Muscle of leg (tissue), 11 donors: ENCODE data around the gene HBG1. TPM values are rescaled to one million over a fixed set of nuclear protein-coding genes. Genes with fewer than 3 reads are reported as not detected.
"Not testable (repeated sequence)": the region's sequence is repeated elsewhere in the genome, so short reads cannot be mapped to it uniquely, and the experiment has no call there.

ENCODE experiments used
- DNase-seq: peaks from one replicate; pipeline ENCODE4 v3.0.0; 2013
- H3K27ac ChIP-seq: one replicate; pipeline ENCODE4 v1.5.1; 2013; ENCODE audit warnings: mild to moderate bottlenecking, low read length, control low read depth
- H3K27me3 ChIP-seq: one replicate; pipeline ENCODE4 v1.6.1; 2013; ENCODE audit warnings: low read length; ENCODE audit not compliant: control insufficient read depth, insufficient read depth
- H3K36me3 ChIP-seq: one replicate; pipeline ENCODE4 v1.6.1; 2013; ENCODE audit warnings: low read length; ENCODE audit not compliant: control insufficient read depth, insufficient read depth
- H3K4me1 ChIP-seq: one replicate; pipeline ENCODE4 v1.6.1; 2013; ENCODE audit warnings: low read length; ENCODE audit not compliant: control insufficient read depth, insufficient read depth
- H3K4me3 ChIP-seq: one replicate; pipeline ENCODE4 v1.5.1; 2013; ENCODE audit warnings: low read length, control low read depth
- H3K9me3 ChIP-seq: replicated peaks from 2 replicates; pipeline ENCODE4 v1.6.1; 2013; ENCODE audit warnings: low read depth, low read length; ENCODE audit not compliant: control insufficient read depth
- WGBS: methylation state at CpG from one replicate; pipeline ENCODE4 v1.1.5; 2013; ENCODE audit warnings: missing lambda C conversion rate; ENCODE audit not compliant: insufficient coverage; 5-methylcytosine and 5-hydroxymethylcytosine counted together
- polyA plus RNA-seq, 8 donors: library from polyadenylated mRNA; unstranded; fragments of 120-200 nt; gene quantifications; one replicate each; pipeline versions ENCODE4 v1.2.1 to v1.2.3, GENCODE V29; 2013; ENCODE audit warnings: inconsistent platforms in 1 of 8, low replicate concordance in 1 of 8; ENCODE audit not compliant: insufficient read length in 8 of 8, insufficient read depth in 1 of 8
- total RNA-seq: library from RNA; stranded (reverse); fragments of 120-200 nt; gene quantifications from one replicate; pipeline ENCODE4 v1.2.4, GENCODE V29; 2013

The HBG1 gene
- total and polyA plus RNA-seq, 9 donors: 12.5 to 3,398 (median 25.8) TPM

DNA sequence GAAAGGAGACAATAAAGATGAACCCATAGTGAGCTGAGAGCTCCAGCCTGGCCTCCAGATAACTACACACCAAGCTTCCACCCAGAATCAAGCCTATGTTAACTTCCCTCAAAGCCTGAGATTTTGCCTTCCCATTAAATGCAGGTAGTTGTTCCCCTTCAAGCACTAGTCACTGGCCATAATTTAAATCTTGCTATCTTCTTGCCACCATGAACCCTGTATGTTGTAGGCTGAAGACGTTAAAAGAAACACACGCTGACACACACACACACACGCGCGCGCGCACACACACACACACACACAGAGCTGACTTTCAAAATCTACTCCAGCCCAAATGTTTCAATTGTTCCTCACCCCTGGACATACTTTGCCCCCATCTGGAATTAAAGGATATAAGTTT lies 1.2 kb downstream of the HBG1 start:
- no CpG with 5 or more reads among the region's 7 CpGs for WGBS
- not testable (repeated sequence) for H3K4me3 ChIP-seq, H3K27ac ChIP-seq, H3K9me3 ChIP-seq, DNase-seq, H3K36me3 ChIP-seq, H3K4me1 ChIP-seq, H3K27me3 ChIP-seq

- Histone ChIP-seq H3K36me3 (no peaks in the 10 kb centered on the region), H3K27me3 (no peaks in the 10 kb centered on the region), H3K4me1 (no peaks in the 10 kb centered on the region), H3K27ac (no peak overlapping the region), H3K9me3 (no peaks in the 10 kb centered on the region), H3K4me3 (no peak overlapping the region)
- no peak for DNase-seq
- WGBS: 100% methylated on average over 1 of the region's 3 CpGs
Observed at GRCh38 chr11:5247472-5248192, 2.0 kb downstream of the HBG1 start.

- H3K4me1 ChIP-seq: no peaks in the 10 kb centered on the region
- H3K9me3 ChIP-seq: no peaks in the 10 kb centered on the region
- H3K27me3 ChIP-seq: no peaks in the 10 kb centered on the region
- H3K36me3 ChIP-seq: no peaks in the 10 kb centered on the region
- H3K4me3 ChIP-seq: no peak overlapping the region
- no peak overlapping the region for H3K27ac ChIP-seq
- 100% methylated on average over 1 of the region's 6 CpGs for WGBS
- no peak for DNase-seq
Observed at GRCh38 chr11:5246772-5247471, 2.7 kb downstream of the HBG1 start.

DNA sequence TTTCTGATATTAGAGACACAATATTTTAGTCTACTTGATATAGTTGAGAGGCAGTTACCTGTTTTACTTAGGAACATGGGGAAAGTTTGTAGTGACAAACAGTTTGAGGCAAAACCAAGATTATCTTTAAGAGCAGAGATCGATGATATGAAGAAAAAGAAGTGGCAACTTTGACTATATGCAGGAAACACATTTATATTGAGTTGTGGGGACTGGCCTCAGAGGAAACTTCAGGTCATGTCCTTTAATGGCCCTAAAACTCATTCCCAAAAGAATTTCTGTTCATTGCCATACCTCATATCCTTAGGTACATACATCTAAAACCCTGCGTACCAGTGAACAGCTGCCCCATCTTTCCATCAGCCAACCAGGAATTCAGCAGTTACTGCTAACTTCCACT lies 4.5 kb downstream of the HBG1 start:
- Histone ChIP-seq H3K36me3 (no peaks in the 10 kb centered on the region), H3K4me1 (no peaks in the 10 kb centered on the region), H3K9me3 (no peaks in the 10 kb centered on the region), H3K4me3 (no peak overlapping the region), H3K27me3 (no peaks in the 10 kb centered on the region), H3K27ac (no peak overlapping the region)
- WGBS: 40% methylated on average over 1 of the region's 2 CpGs
- DNase-seq: no peak

GRCh38 chr11:5243816-5244180 lies 5.9 kb downstream of the HBG1 start:
- no peaks in the 10 kb centered on the region for H3K4me1 ChIP-seq
- no CpG with 5 or more reads among the region's 4 CpGs for WGBS

GRCh38 chr11:5242933-5243815 lies 6.5 kb downstream of the HBG1 start:
- Histone ChIP-seq H3K4me3 (no peak overlapping the region), H3K27me3 (no peaks in the 10 kb centered on the region), H3K9me3 (no peaks in the 10 kb centered on the region), H3K36me3 (no peaks in the 10 kb centered on the region), H3K4me1 (no peaks in the 10 kb centered on the region), H3K27ac (no peak overlapping the region)
- WGBS: 53% methylated on average over 4 of the region's 7 CpGs
- DNase-seq: no peak

More at GRCh38 chr11:5243816-5244180, 5.9 kb downstream of the HBG1 start:
- Histone ChIP-seq H3K27me3 (no peaks in the 10 kb centered on the region), H3K9me3 (no peaks in the 10 kb centered on the region), H3K4me3 (no peak overlapping the region), H3K36me3 (no peaks in the 10 kb centered on the region), H3K27ac (no peak overlapping the region)
- DNase-seq: no peak

GRCh38 chr11:5242208-5242607 lies 7.4 kb downstream of the HBG1 start:
- Histone ChIP-seq H3K4me1 (no peaks in the 10 kb centered on the region), H3K36me3 (no peaks in the 10 kb centered on the region), H3K9me3 (no peaks in the 10 kb centered on the region), H3K27ac (no peak overlapping the region), H3K27me3 (no peaks in the 10 kb centered on the region), H3K4me3 (no peak overlapping the region)
- DNase-seq: no peak
- no CpG with 5 or more reads among the region's 2 CpGs for WGBS

- Histone ChIP-seq H3K27me3 (no peaks in the 10 kb centered on the region), H3K4me1 (no peaks in the 10 kb centered on the region), H3K36me3 (no peaks in the 10 kb centered on the region), H3K9me3 (no peaks in the 10 kb centered on the region), H3K27ac (no peak overlapping the region), H3K4me3 (no peak overlapping the region)
- DNase-seq: no peak
- 71% methylated on average over 1 of the region's 3 CpGs for WGBS
Observed at GRCh38 chr11:5241458-5241857, 8.2 kb downstream of the HBG1 start.

DNA sequence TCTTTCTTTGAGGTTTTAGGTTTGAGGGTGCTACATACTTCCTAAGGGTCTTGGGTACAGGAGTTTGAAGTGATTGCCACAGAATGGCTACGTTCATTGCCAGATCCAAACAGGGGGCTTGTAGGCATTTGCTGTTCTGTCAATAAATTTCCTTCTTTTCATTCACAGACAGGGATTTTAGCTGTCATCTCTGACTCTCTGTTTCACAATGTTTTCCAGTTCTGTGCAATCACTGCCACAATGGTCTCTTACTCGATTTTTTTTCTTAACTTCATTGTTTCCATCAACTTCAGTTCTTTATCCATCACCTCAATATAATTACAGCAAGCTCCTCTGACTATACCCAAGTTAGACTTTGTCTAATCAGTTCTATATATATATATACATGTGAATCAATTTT lies 9.2 kb downstream of the HBG1 start:
- Histone ChIP-seq H3K9me3 (no peaks in the 10 kb centered on the region), H3K36me3 (no peaks in the 10 kb centered on the region), H3K4me3 (no peak overlapping the region), H3K27ac (no peak overlapping the region), H3K27me3 (no peaks in the 10 kb centered on the region), H3K4me1 (no peaks in the 10 kb centered on the region)
- WGBS: 80% methylated on average over 1 of the region's 2 CpGs
- DNase-seq: no peak

- H3K27ac ChIP-seq: no peak overlapping the region
- no peak for DNase-seq
- H3K4me3 ChIP-seq: no peak overlapping the region
- H3K27me3 ChIP-seq: no peaks in the 10 kb centered on the region
- H3K36me3 ChIP-seq: no peaks in the 10 kb centered on the region
- no peaks in the 10 kb centered on the region for H3K9me3 ChIP-seq
- WGBS: no CpG with 5 or more reads among the region's 1 CpG
- H3K4me1 ChIP-seq: no peaks in the 10 kb centered on the region
Observed at GRCh38 chr11:5240056-5240455, 9.6 kb downstream of the HBG1 start.
